ENCODE measurements around the gene CHRND. TPM values are rescaled to one million over a fixed set of nuclear protein-coding genes. Genes with fewer than 3 reads are reported as not detected.

The CHRND gene
- total and polyA plus RNA-seq, 3 donors from 2014 or later, result 0.16 to 0.63 (median 0.56) TPM

DNA sequence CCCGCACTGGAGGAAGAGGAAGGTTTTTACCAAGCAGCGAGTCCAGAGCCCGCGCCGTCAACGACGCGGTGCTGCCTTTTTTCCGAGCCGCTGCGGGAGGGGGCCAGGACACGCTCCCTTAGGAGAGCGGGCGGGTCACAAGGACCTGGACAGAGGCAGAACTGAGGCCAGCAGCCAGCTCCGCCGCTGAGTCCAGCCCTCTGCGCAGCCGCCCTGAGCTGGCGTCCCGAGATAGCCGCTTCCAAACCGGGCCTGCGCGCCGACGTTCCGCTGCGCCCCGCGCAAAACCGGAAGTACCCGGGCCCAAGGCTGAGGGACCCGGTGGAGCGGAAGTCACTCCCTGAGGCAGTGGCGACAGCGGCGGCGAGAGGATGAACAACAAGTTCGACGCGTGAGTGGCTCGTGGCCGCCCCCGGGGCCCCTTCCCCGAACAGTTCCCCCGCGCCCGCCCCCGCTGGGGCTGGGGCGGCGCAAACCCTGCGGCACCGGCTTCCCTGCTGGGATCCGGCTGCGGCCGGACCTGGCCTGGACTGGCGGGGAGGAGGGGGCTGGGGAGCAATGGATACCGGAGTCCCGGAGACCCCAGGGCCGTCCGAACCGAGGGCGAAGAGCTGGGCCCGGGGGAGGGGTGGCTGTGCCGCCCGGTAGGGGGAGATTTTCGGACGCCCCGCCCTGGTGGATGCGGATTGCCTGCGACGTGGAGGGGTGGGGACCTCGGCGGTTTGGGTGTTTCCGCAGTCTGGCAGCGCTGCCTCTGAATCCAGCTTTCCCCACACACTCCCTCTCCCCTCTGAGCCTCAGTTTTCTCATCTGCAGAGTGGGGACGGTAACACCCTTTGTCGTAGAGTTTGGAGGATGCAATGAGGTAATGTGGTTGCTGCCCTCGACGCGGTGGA lies 24.6 kb downstream of the CHRND start, which contains the start of the genes EIF4E2 and TIGD1:
TSS of gene EIF4E2 (plus strand) at position 336 of the 896 bp plus-strand sequence. CDS start at position 372, 36 bp downstream.
TSS of gene TIGD1 (minus strand) at position 204 of the 896 bp plus-strand sequence. CDS start 675 bp downstream, outside the sequence.
- H3K4me3 ChIP-seq, result peak within 1 kb of the TSS; percentile 84 to 94
- intact Hi-C loops (cut with DNase I; ENCODE audit: low total_unique reads), result no loop called here
- DNase-seq, result peak; percentile 94
- no peaks in the 10 kb centered on the region for H3K27me3 ChIP-seq
- H3K9me3 ChIP-seq, result no peaks in the 10 kb centered on the region
- TF ChIP-seq, protein P1, sequence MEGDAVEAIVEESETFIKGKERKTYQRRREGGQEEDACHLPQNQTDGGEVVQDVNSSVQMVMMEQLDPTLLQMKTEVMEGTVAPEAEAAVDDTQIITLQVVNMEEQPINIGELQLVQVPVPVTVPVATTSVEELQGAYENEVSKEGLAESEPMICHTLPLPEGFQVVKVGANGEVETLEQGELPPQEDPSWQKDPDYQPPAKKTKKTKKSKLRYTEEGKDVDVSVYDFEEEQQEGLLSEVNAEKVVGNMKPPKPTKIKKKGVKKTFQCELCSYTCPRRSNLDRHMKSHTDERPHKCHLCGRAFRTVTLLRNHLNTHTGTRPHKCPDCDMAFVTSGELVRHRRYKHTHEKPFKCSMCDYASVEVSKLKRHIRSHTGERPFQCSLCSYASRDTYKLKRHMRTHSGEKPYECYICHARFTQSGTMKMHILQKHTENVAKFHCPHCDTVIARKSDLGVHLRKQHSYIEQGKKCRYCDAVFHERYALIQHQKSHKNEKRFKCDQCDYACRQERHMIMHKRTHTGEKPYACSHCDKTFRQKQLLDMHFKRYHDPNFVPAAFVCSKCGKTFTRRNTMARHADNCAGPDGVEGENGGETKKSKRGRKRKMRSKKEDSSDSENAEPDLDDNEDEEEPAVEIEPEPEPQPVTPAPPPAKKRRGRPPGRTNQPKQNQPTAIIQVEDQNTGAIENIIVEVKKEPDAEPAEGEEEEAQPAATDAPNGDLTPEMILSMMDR (IDR thresholded peaks at IDR 0.05), result peak in 1 of 3 experiments; percentile 30
- TF ChIP-seq POLR2A (IDR thresholded peaks at IDR 0.05), result peak; percentile 52
- H3K36me3 ChIP-seq (ENCODE audit: low read depth, missing control alignments), result no peaks in the 10 kb centered on the region
- peak within 1 kb of the TSS; percentile 92 to 98 for H3K27ac ChIP-seq
- WGBS, 2 donors, result 0% methylated on average over 18 to 81 of the region's 81 CpGs
- peaks cover 9% of the 10 kb centered on the region for H3K4me1 ChIP-seq

- Histone ChIP-seq H3K4me3 (peak overlapping the region; percentile 84 to 94), H3K4me1 (peaks cover 9% of the 10 kb centered on the region), H3K27me3 (no peaks in the 10 kb centered on the region), H3K27ac (peak overlapping the region; percentile 92 to 98), H3K36me3 (ENCODE audit: low read depth, missing control alignments) (no peaks in the 10 kb centered on the region), H3K9me3 (no peaks in the 10 kb centered on the region)
- intact Hi-C loops (cut with DNase I; ENCODE audit: low total_unique reads), result no loop called here
- 9 to 12% methylated on average over 7 of the region's 7 CpGs for WGBS, 2 donors
- TF ChIP-seq POLR2A (IDR thresholded peaks at IDR 0.05), result no peak
- TF ChIP-seq, protein P1 (IDR thresholded peaks at IDR 0.05), result no peak
- no peak for DNase-seq
Measured at GRCh38 chr2:232551250-232551638, 25.3 kb downstream of the CHRND start.

- DNase-seq, result no peak
- Histone ChIP-seq H3K27ac (no peak overlapping the region), H3K36me3 (ENCODE audit: low read depth, missing control alignments) (no peaks in the 10 kb centered on the region), H3K9me3 (no peaks in the 10 kb centered on the region), H3K4me3 (peak overlapping the region in 1 of 2 donors; percentile 94), H3K4me1 (peaks cover 9% of the 10 kb centered on the region), H3K27me3 (no peaks in the 10 kb centered on the region)
- TF ChIP-seq, protein P1 (IDR thresholded peaks at IDR 0.05), result no peak
- no peak for TF ChIP-seq POLR2A (IDR thresholded peaks at IDR 0.05)
- WGBS, 2 donors, result 66 to 70% methylated on average over 4 of the region's 4 CpGs
- intact Hi-C loops (cut with DNase I; ENCODE audit: low total_unique reads), result no loop called here
Measured at GRCh38 chr2:232551776-232552175, 25.8 kb downstream of the CHRND start.

GRCh38 chr2:232556426-232556825 lies 30.5 kb downstream of the CHRND start:
- no peaks in the 10 kb centered on the region for H3K9me3 ChIP-seq
- peaks cover 8% of the 10 kb centered on the region for H3K4me1 ChIP-seq
- TF ChIP-seq POLR2A (IDR thresholded peaks at IDR 0.05), result no peak
- TF ChIP-seq, protein P1 (IDR thresholded peaks at IDR 0.05), result no peak
- DNase-seq, result no peak
- H3K27me3 ChIP-seq, result no peaks in the 10 kb centered on the region
- H3K36me3 ChIP-seq (ENCODE audit: low read depth, missing control alignments), result no peaks in the 10 kb centered on the region
- intact Hi-C loops (cut with DNase I; ENCODE audit: low total_unique reads), result no loop called here
- no peak overlapping the region for H3K4me3 ChIP-seq
- WGBS, 2 donors, result 76 to 85% methylated on average over 3 of the region's 3 CpGs
- no peak overlapping the region for H3K27ac ChIP-seq

Measured in testis (tissue), 3 donors.